ENCODE measurements around the gene C19orf33.

C19orf33 gene

DNA sequence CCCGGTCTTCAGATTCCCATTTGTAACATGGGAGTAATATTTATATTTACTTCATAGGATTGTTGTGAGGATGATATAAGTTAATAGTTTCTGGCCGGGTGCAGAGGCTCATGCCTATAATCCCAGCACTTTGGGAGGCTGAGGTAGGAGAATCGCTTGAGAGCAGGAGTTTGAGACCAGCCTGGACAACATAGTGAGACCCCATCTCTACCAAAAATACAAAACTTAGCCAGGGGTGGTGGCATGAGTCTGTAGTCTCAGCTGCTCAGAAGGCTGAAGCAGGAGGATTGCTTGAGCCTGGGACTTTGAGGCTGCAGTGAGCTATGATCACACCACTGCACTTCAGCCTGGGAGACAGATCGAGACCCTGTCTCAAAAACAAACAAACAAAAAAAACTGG is 42.8 kb downstream of the C19orf33 start:
- no peak for DNase-seq

DNA sequence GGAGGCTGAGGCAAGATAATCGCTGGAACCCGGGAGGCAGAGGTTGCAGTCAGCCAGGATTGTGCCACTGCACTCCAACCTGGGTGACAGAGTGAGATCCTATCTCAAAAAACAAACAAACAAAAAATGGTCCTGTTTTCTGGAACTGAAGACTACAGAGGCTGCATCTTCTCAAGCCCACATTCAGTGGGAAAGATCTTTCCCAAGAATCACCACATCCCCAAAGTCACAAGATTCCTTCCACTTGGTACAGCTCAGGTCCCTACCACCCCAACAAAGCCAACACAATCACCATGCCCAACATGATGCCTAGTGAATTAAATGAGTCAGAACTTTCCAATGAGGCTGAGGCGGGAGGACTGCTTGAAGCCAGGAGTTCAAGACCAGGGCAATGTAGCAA is 46.8 kb downstream of the C19orf33 start:
- no peak for DNase-seq

DNA sequence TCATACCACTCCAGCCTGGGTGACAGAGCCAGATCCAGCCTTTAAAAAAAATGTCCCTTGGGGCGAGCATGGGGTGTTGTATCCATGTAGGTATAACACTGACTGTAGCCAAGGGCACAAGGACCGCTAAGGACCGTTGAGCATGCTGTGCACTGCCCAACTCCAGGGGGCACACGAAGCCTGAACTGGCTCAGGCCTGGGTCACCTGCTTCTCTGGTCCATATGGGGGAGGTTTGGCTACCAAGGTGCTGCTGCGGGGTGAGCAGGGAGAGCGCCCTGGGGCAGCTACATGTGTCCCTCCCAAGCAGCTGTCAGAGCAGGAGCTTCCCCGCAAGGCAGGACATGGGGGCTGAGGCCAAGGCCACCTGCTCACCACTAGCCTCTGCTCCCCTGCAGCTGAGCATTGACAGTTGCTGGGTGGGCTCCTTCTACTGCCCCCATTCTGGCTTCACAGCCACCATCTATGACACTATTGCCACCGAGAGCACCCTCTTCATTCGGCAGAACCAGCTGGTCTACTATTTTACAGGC is 47.9 kb downstream of the C19orf33 start:
- DNase-seq: no peak

DNA sequence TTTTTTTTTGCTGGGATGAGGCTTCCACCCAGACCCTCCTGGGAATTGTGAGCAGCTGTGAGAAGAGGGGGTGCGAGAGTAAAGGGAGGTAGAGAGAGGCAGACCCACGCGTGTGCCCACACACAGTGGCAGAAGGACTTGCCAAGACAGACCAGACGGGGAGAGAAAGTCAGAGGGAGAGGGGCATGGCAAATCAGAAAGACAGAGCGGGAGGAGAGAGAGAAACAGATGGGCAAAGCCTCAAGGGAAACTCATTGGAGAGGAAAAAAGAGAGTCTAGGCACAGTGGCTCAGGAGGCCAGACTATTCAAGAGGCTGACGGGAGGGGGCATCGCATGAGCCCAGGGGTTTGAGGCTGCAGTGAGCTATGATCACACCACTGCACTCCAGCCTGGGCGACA is 48.6 kb downstream of the C19orf33 start:
- no peak for DNase-seq

Data from fibroblast of skin of back (primary cell).